GM12878 (cell line): ENCODE data around the gene QSOX2. TPM values are rescaled to one million over a fixed set of nuclear protein-coding genes. Genes with fewer than 3 reads are reported as not detected.

Source experiments
- ATAC-seq: fragments of 200-7000 bp; cut with Tn5 transposase; 3 replicates; pipeline ENCODE4 v1.9.1; 2020; ENCODE audit warnings: mild to moderate bottlenecking, moderate library complexity
- BruUV-seq: library from RNA; stranded (reverse); fragments of 400-500 nt; replicated peaks from 2 replicates; lab custom pipeline; 2021; lab: Mats Ljungman, UMichigan
- CTCF ChIA-PET: fragments of 300-600 bp; sonication (Branson Sonifier 250); formaldehyde crosslinking; extraction: SDS; loops from one replicate; lab custom pipeline; 2021; ENCODE audit warnings: inconsistent platforms; lab: Yijun Ruan, JAX
- POLR2A ChIA-PET: fragments of 350-600 bp; formaldehyde crosslinking; extraction: SDS; loops from one replicate; lab custom pipeline; 2021; ENCODE audit warnings: inconsistent platforms; lab: Charles Lee
- RAD21 ChIA-PET: fragments of 300-600 bp; sonication (Branson Sonifier 250); formaldehyde crosslinking; loops from one replicate; lab custom pipeline; 2023; ENCODE audit warnings: antibody characterized with exemption; ENCODE audit not compliant: unreplicated experiment; lab: Charles Lee
- SMC1A ChIA-PET: fragments of 300-600 bp; sonication (Branson Sonifier 250); formaldehyde crosslinking; loops from one replicate; lab custom pipeline; 2023; ENCODE audit not compliant: unreplicated experiment, uncharacterized antibody; lab: Charles Lee
- DNase-seq: peaks from one replicate; pipeline ENCODE4 v3.0.0-alpha.2; 2011; ENCODE audit warnings: low read depth, low spot score
- FAIRE-seq: peaks from 3 replicates; lab custom pipeline; 2011; peaks lifted over from hg19 to GRCh38; lab: Jason Lieb, UNC
- H2AFZ ChIP-seq: 2 replicates; pipeline ENCODE4 v1.6.0; 2011; ENCODE audit warnings: low read depth, low read length, control low read depth; ENCODE audit not compliant: control insufficient read depth
- H3K27ac ChIP-seq: 2 replicates; pipeline ENCODE4 v1.5.1; 2011; ENCODE audit warnings: control low read depth; ENCODE audit not compliant: control insufficient read depth, insufficient read depth
- H3K27me3 ChIP-seq, 2 experiments: replicated peaks in 1 of 2; 2 replicates each; pipeline versions ENCODE4 v1.6.0 to v1.6.1; 2011; ENCODE audit warnings: low read length in 1 of 2; ENCODE audit not compliant: control insufficient read depth in 2 of 2, insufficient read depth in 2 of 2
- H3K36me3 ChIP-seq, 2 experiments: 2 replicates each; pipeline ENCODE4 v1.5.1; 2011; ENCODE audit warnings: low read length in 1 of 2; ENCODE audit not compliant: control insufficient read depth in 2 of 2, insufficient read depth in 2 of 2
- H3K4me1 ChIP-seq: 2 replicates; pipeline ENCODE4 v1.6.1; 2011; ENCODE audit warnings: mild to moderate bottlenecking, low read length, moderate library complexity, mixed read lengths; ENCODE audit not compliant: control insufficient read depth, insufficient read depth
- H3K4me2 ChIP-seq: 2 replicates; pipeline ENCODE4 v1.6.0; 2011; ENCODE audit warnings: control low read depth; ENCODE audit not compliant: control insufficient read depth, insufficient read depth
- H3K4me3 ChIP-seq: fragments of 200-600 bp; sonication (generic); 2 replicates; pipeline ENCODE4 v1.5.1; 2016
- H3K79me2 ChIP-seq: 2 replicates; pipeline ENCODE4 v1.6.0; 2011; ENCODE audit warnings: low read length; ENCODE audit not compliant: control insufficient read depth, insufficient read depth
- H3K9ac ChIP-seq: 2 replicates; pipeline ENCODE4 v1.8.0; 2011; ENCODE audit warnings: low read length, control low read depth, mixed read lengths; ENCODE audit not compliant: control insufficient read depth, insufficient read depth
- H3K9me3 ChIP-seq: replicated peaks from 3 replicates; pipeline ENCODE4 v1.5.1; 2011; ENCODE audit warnings: mild to moderate bottlenecking, low read length; ENCODE audit not compliant: control insufficient read depth, insufficient read depth
- H4K20me1 ChIP-seq: 2 replicates; pipeline ENCODE4 v1.6.0; 2011; ENCODE audit not compliant: control insufficient read depth, insufficient read depth
- CREM ChIP-seq: IDR thresholded peaks from 2 replicates; pipeline ENCODE4 v1.6.1; 2014; ENCODE audit warnings: antibody characterized with exemption, low read depth
- HDAC2 ChIP-seq: fragments of 200-600 bp; sonication (generic); IDR thresholded peaks from 2 replicates; pipeline ENCODE4 v1.6.1; 2017
- JUND ChIP-seq: IDR thresholded peaks from 2 replicates; pipeline ENCODE4 v1.6.1; 2012; ENCODE audit warnings: low read depth, mild to moderate bottlenecking, low read length, improper control_type of control experiment, moderate library complexity
- MEF2A ChIP-seq: IDR thresholded peaks from 2 replicates; pipeline ENCODE4 v1.6.1; 2011; ENCODE audit warnings: low read depth, mild to moderate bottlenecking, low read length, moderate library complexity; ENCODE audit not compliant: insufficient read depth
- NFXL1 ChIP-seq: fragments of 450-650 bp; IDR thresholded peaks from 2 replicates; pipeline ENCODE4 v1.6.1; 2017; ENCODE audit warnings: antibody characterized with exemption, mild to moderate bottlenecking, borderline replicate concordance
- NR2F1 ChIP-seq: fragments of 450-650 bp; conservative IDR thresholded peaks from 2 replicates; pipeline ENCODE4 v1.6.1; 2017; ENCODE audit warnings: mild to moderate bottlenecking
- SMARCA5 ChIP-seq: fragments of 450-650 bp; IDR thresholded peaks from 2 replicates; pipeline ENCODE4 v1.6.1; 2017; ENCODE audit warnings: mild to moderate bottlenecking
- TARDBP ChIP-seq: IDR thresholded peaks from 2 replicates; pipeline ENCODE4 v1.6.1; 2016; ENCODE audit warnings: borderline replicate concordance
- ZBTB40 ChIP-seq: fragments of 450-650 bp; IDR thresholded peaks from 2 replicates; pipeline ENCODE4 v1.6.1; 2016; ENCODE audit warnings: mild to moderate bottlenecking, moderate library complexity, borderline replicate concordance
- ZNF207 ChIP-seq: fragments of 450-650 bp; IDR thresholded peaks from 2 replicates; pipeline ENCODE4 v1.6.1; 2014; ENCODE audit warnings: antibody characterized with exemption, mild to moderate bottlenecking, borderline replicate concordance
- ZNF24 ChIP-seq: fragments of 450-650 bp; IDR thresholded peaks from 2 replicates; pipeline ENCODE4 v1.6.1; 2017; ENCODE audit warnings: antibody characterized with exemption, mild to moderate bottlenecking
- ZSCAN29 ChIP-seq: fragments of 450-650 bp; IDR thresholded peaks from 2 replicates; pipeline ENCODE4 v1.6.1; 2017; ENCODE audit warnings: mild to moderate bottlenecking, moderate library complexity
- WGBS: methylation state at CpG from one replicate; pipeline ENCODE4 v1.1.6; 2016; ENCODE audit warnings: low lambda C conversion rate; ENCODE audit not compliant: insufficient replicate concordance, insufficient coverage; ENCODE audit errors: missing lambda C conversion rate; 5-methylcytosine and 5-hydroxymethylcytosine counted together
- in situ Hi-C: fragments of 300-500 bp; cut with MboI; formaldehyde crosslinking; loops from 9 replicates; pipeline ENCODE4 v1.14.3; 2018; ENCODE audit warnings: mixed read lengths
- intact Hi-C: fragments of 100-400 bp; cut with micrococcal nuclease; formaldehyde crosslinking; loops from one replicate; pipeline ENCODE4 v1.14.2; 2022; ENCODE audit not compliant: unreplicated experiment
- polyA plus RNA-seq, 11 experiments: library from polyadenylated mRNA; depleted of rRNA in 4 of 11; unstranded in 6 of 11; stranded (reverse) in 5 of 11; fragments of >200 nt; fragmentation: Nextera tagmentation in 4 of 11; fragmentation: Illumina TruSeq in 1 of 11; extraction: Ambion mirVana in 4 of 11; extraction: Trizol in 1 of 11; gene quantifications; 1 replicate in 1 of 11; 2 replicates in 10 of 11; pipeline versions ENCODE4 v1.2.1 to v1.2.3, GENCODE V29; 2011 to 2016; ENCODE audit warnings: inconsistent platforms in 2 of 11, missing spikeins in 2 of 11, low read depth in 1 of 11
- total RNA-seq, 4 experiments: library from RNA; depleted of rRNA in 3 of 4; stranded (reverse); fragments of >200 nt in 3 of 4; fragmentation: Illumina TruSeq in 1 of 4; extraction: Trizol in 1 of 4; gene quantifications; 2 replicates each; pipeline versions ENCODE4 v1.2.1 to v1.2.3, GENCODE V29; 2013 to 2021

The QSOX2 gene
- total and polyA plus RNA-seq, 10 of the 15 experiments (the other 5 are each of a cell fraction or from before 2014, with no cell fraction given) = 0.34 to 16.1 (median 8.2) TPM

- DNase-seq (no peak), FAIRE-seq (no peak), ATAC-seq (peak; percentile 34)
- no peaks in the 10 kb centered on the region for H3K9me3 ChIP-seq
- H4K20me1 ChIP-seq = no peaks in the 10 kb centered on the region; the same call in 1 of the 2 replicates
- BruUV-seq = no TSS peak
- no peak overlapping the region for H3K27ac ChIP-seq
- H2AFZ ChIP-seq = no peak overlapping the region
- CTCF ChIA-PET = no interaction called here
- no peak overlapping the region for H3K4me2 ChIP-seq
- H3K27me3 ChIP-seq = peaks cover 13 to 18% of the 10 kb centered on the region in 2 experiments; a peak in 3 of 4 replicates
- no peak overlapping the region for H3K4me3 ChIP-seq
- RAD21 ChIA-PET = no interaction called here
- TF ChIP-seq HDAC2 = no peak
- TF ChIP-seq ZSCAN29 = no peak
- TF ChIP-seq MEF2A = no peak
- TF ChIP-seq ZNF207 = no peak
- TF ChIP-seq ZNF24 = no peak
- TF ChIP-seq TARDBP = no peak
- no peak for TF ChIP-seq CREM
- TF ChIP-seq NR2F1 = no peak
- TF ChIP-seq ZBTB40 = no peak
- no peak for TF ChIP-seq JUND
- no peak for TF ChIP-seq SMARCA5
- no peak for TF ChIP-seq NFXL1
- H3K9ac ChIP-seq = no peak overlapping the region
- POLR2A ChIA-PET = no interaction called here
- no peaks in the 10 kb centered on the region; a peak in 1 of 4 replicates for H3K36me3 ChIP-seq
- intact Hi-C loops = no loop called here
- SMC1A ChIA-PET = no interaction called here
- 2% methylated on average over 29 of the region's 35 CpGs for WGBS
- H3K79me2 ChIP-seq = no peaks in the 10 kb centered on the region
- 0 out of 2 replicates have a peak, but pooled peaks cover 4% of the 10 kb centered on the region for H3K4me1 ChIP-seq
- in situ Hi-C loops = no loop called here
Measured at GRCh38 chr9:136197084-136197875, 48.3 kb downstream of the QSOX2 start.
